Right forelimb (tissue), 1 donor: ENCODE data around the gene ECHDC3.
"Not testable (repeated sequence)": the region's sequence is repeated elsewhere in the genome, so short reads cannot be mapped to it uniquely, and the experiment has no call there.

Experiments
- DNase-seq: peaks from one replicate; pipeline ENCODE4 v3.0.0-alpha.2; 2018

ECHDC3 gene

GRCh38 chr10:11742009-11742778 lies at the start of gene ECHDC3:
ECHDC3 (plus strand) TSS chr10:11742382; CDS start chr10:11742577, 195 bp downstream.
- peak; percentile 68 for DNase-seq

- no peak for DNase-seq
Observed at GRCh38 chr10:11693376-11693775, 48.8 kb upstream of the ECHDC3 start.

- DNase-seq, result no peak
Observed at GRCh38 chr10:11695779-11696178, 46.4 kb upstream of the ECHDC3 start.

- no peak for DNase-seq
Observed at GRCh38 chr10:11697718-11698527, 44.3 kb upstream of the ECHDC3 start.

GRCh38 chr10:11698691-11699549 lies 43.3 kb upstream of the ECHDC3 start:
- no peak for DNase-seq

GRCh38 chr10:11699550-11700097 lies 42.6 kb upstream of the ECHDC3 start:
- DNase-seq, result no peak

- DNase-seq, result no peak
Observed at GRCh38 chr10:11700539-11700938, 41.6 kb upstream of the ECHDC3 start.

GRCh38 chr10:11701451-11702095 lies 40.6 kb upstream of the ECHDC3 start:
- no peak for DNase-seq

GRCh38 chr10:11702264-11702663 lies 39.9 kb upstream of the ECHDC3 start:
- no peak for DNase-seq

GRCh38 chr10:11704092-11704491 lies 38.1 kb upstream of the ECHDC3 start:
- no peak for DNase-seq

GRCh38 chr10:11705722-11706121 lies 36.5 kb upstream of the ECHDC3 start:
- no peak for DNase-seq

- DNase-seq, result no peak
Observed at GRCh38 chr10:11706895-11707567, 35.2 kb upstream of the ECHDC3 start.

- no peak for DNase-seq
Observed at GRCh38 chr10:11707624-11708350, 34.4 kb upstream of the ECHDC3 start.

GRCh38 chr10:11708801-11709200 lies 33.4 kb upstream of the ECHDC3 start:
- not testable (repeated sequence) for DNase-seq

GRCh38 chr10:11712744-11713143 lies 29.4 kb upstream of the ECHDC3 start:
- DNase-seq, result no peak

GRCh38 chr10:11713186-11713743 lies 28.9 kb upstream of the ECHDC3 start:
- DNase-seq, result no peak

GRCh38 chr10:11713963-11714362 lies 28.2 kb upstream of the ECHDC3 start:
- DNase-seq, result no peak

GRCh38 chr10:11714750-11715365 lies 27.3 kb upstream of the ECHDC3 start:
- DNase-seq, result no peak

GRCh38 chr10:11715815-11716494 lies 26.2 kb upstream of the ECHDC3 start:
- DNase-seq, result no peak

GRCh38 chr10:11716686-11717085 lies 25.5 kb upstream of the ECHDC3 start:
- DNase-seq, result no peak
